ENCODE data around the gene CTSC.

- no peak for TF ChIP-seq CTCF (IDR thresholded peaks at IDR 0.05)
- no peak for TF ChIP-seq POLR2A (IDR thresholded peaks at IDR 0.05)
These were observed 14.6 kb upstream of the CTSC start for GRCh38 chr11:88352139-88352538.
